ENCODE results near the gene DLGAP1. TPM values are rescaled to one million over a fixed set of nuclear protein-coding genes. Genes with fewer than 3 reads are reported as not detected.

DLGAP1 gene
- polyA plus RNA-seq, 4 donors, result 0.22 to 0.47 TPM; not detected in 2

GRCh38 chr18:3722649-3723433 lies 732.3 kb downstream of the DLGAP1 start:
- Histone ChIP-seq H3K27ac (ENCODE audit: low read depth in 1 of 3, low read length in 2 of 3) (peak overlapping the region; percentile 50 to 78 (median 62)), H3K9me3 (ENCODE audit: control insufficient read depth in 2 of 2, insufficient read depth in 1 of 2, low read depth in 1 of 2, low read length in 1 of 2) (no peaks in the 10 kb centered on the region), H3K4me1 (ENCODE audit: control insufficient read depth in 3 of 3, insufficient read depth in 2 of 3, low read depth in 1 of 3, low read length in 2 of 3) (peaks cover 7 to 41% (median 9%) of the 10 kb centered on the region in 3 donors), H3K4me3 (ENCODE audit: low read depth in 1 of 3, low read length in 3 of 3) (no peak overlapping the region), H3K27me3 (ENCODE audit: control insufficient read depth in 3 of 3, insufficient read depth in 3 of 3, low read length in 3 of 3) (no peaks in the 10 kb centered on the region), H3K36me3 (ENCODE audit: control insufficient read depth in 3 of 3, insufficient read depth in 2 of 3, low read depth in 1 of 3, low read length in 3 of 3) (no peaks in the 10 kb centered on the region)
- 8 to 28% (median 15%) methylated on average over 5 of the region's 5 CpGs for WGBS, 3 donors
- DNase-seq (peak; percentile 55 to 65), FAIRE-seq (no peak)

GRCh38 chr18:3721771-3722648 lies 733.1 kb downstream of the DLGAP1 start:
- WGBS, 3 donors, result 9 to 34% (median 34%) methylated on average over 7 of the region's 7 CpGs
- no peaks in the 10 kb centered on the region for H3K9me3 ChIP-seq (ENCODE audit: control insufficient read depth in 2 of 2, insufficient read depth in 1 of 2, low read depth in 1 of 2, low read length in 1 of 2)
- H3K4me3 ChIP-seq (ENCODE audit: low read depth in 1 of 3, low read length in 3 of 3), result no peak overlapping the region
- peak; percentile 63 to 76 for DNase-seq
- H3K27me3 ChIP-seq (ENCODE audit: control insufficient read depth in 3 of 3, insufficient read depth in 3 of 3, low read length in 3 of 3), result no peaks in the 10 kb centered on the region
- FAIRE-seq, result no peak
- H3K4me1 ChIP-seq (ENCODE audit: control insufficient read depth in 3 of 3, insufficient read depth in 2 of 3, low read depth in 1 of 3, low read length in 2 of 3), result peaks cover 7 to 41% (median 9%) of the 10 kb centered on the region in 3 donors
- no peaks in the 10 kb centered on the region for H3K36me3 ChIP-seq (ENCODE audit: control insufficient read depth in 3 of 3, insufficient read depth in 2 of 3, low read depth in 1 of 3, low read length in 3 of 3)
- H3K27ac ChIP-seq (ENCODE audit: low read depth in 1 of 3, low read length in 2 of 3), result peak overlapping the region; percentile 36 to 95 (median 78)

GRCh38 chr18:3720818-3721545 lies 734.1 kb downstream of the DLGAP1 start:
- FAIRE-seq (no peak), DNase-seq (peak; percentile 77 to 85)
- 27 to 62% (median 40%) methylated on average over 4 of the region's 4 CpGs for WGBS, 3 donors
- H3K36me3 ChIP-seq (ENCODE audit: control insufficient read depth in 3 of 3, insufficient read depth in 2 of 3, low read depth in 1 of 3, low read length in 3 of 3), result no peaks in the 10 kb centered on the region
- H3K4me1 ChIP-seq (ENCODE audit: control insufficient read depth in 3 of 3, insufficient read depth in 2 of 3, low read depth in 1 of 3, low read length in 2 of 3), result peaks cover 7 to 36% (median 9%) of the 10 kb centered on the region in 3 donors
- no peaks in the 10 kb centered on the region for H3K27me3 ChIP-seq (ENCODE audit: control insufficient read depth in 3 of 3, insufficient read depth in 3 of 3, low read length in 3 of 3)
- H3K9me3 ChIP-seq (ENCODE audit: control insufficient read depth in 2 of 2, insufficient read depth in 1 of 2, low read depth in 1 of 2, low read length in 1 of 2), result no peaks in the 10 kb centered on the region
- H3K27ac ChIP-seq (ENCODE audit: low read depth in 1 of 3, low read length in 2 of 3), result peak overlapping the region in 2 of 3 donors; percentile 36 to 61
- no peak overlapping the region for H3K4me3 ChIP-seq (ENCODE audit: low read depth in 1 of 3, low read length in 3 of 3)

GRCh38 chr18:3720159-3720558 lies 734.9 kb downstream of the DLGAP1 start:
- Histone ChIP-seq H3K9me3 (ENCODE audit: control insufficient read depth in 2 of 2, insufficient read depth in 1 of 2, low read depth in 1 of 2, low read length in 1 of 2) (no peaks in the 10 kb centered on the region), H3K4me3 (ENCODE audit: low read depth in 1 of 3, low read length in 3 of 3) (no peak overlapping the region), H3K4me1 (ENCODE audit: control insufficient read depth in 3 of 3, insufficient read depth in 2 of 3, low read depth in 1 of 3, low read length in 2 of 3) (peaks cover 7 to 36% (median 9%) of the 10 kb centered on the region in 3 donors), H3K27me3 (ENCODE audit: control insufficient read depth in 3 of 3, insufficient read depth in 3 of 3, low read length in 3 of 3) (no peaks in the 10 kb centered on the region), H3K27ac (ENCODE audit: low read depth in 1 of 3, low read length in 2 of 3) (peak overlapping the region in 2 of 3 donors; percentile 36 to 49), H3K36me3 (ENCODE audit: control insufficient read depth in 3 of 3, insufficient read depth in 2 of 3, low read depth in 1 of 3, low read length in 3 of 3) (no peaks in the 10 kb centered on the region)
- 39 to 75% (median 61%) methylated on average over 1 of the region's 1 CpG for WGBS, 3 donors
- FAIRE-seq (peak; percentile 30), DNase-seq (no peak)

GRCh38 chr18:3717376-3718025 lies 737.6 kb downstream of the DLGAP1 start:
- Histone ChIP-seq H3K4me1 (ENCODE audit: control insufficient read depth in 3 of 3, insufficient read depth in 2 of 3, low read depth in 1 of 3, low read length in 2 of 3) (peaks cover 0 to 26% (median 3%) of the 10 kb centered on the region in 3 donors), H3K27me3 (ENCODE audit: control insufficient read depth in 3 of 3, insufficient read depth in 3 of 3, low read length in 3 of 3) (no peaks in the 10 kb centered on the region), H3K4me3 (ENCODE audit: low read depth in 1 of 3, low read length in 3 of 3) (no peak overlapping the region), H3K27ac (ENCODE audit: low read depth in 1 of 3, low read length in 2 of 3) (no peak overlapping the region), H3K9me3 (ENCODE audit: control insufficient read depth in 2 of 2, insufficient read depth in 1 of 2, low read depth in 1 of 2, low read length in 1 of 2) (no peaks in the 10 kb centered on the region), H3K36me3 (ENCODE audit: control insufficient read depth in 3 of 3, insufficient read depth in 2 of 3, low read depth in 1 of 3, low read length in 3 of 3) (no peaks in the 10 kb centered on the region)
- DNase-seq (no peak), FAIRE-seq (no peak)
- WGBS, 3 donors, result 48 to 70% (median 61%) methylated on average over 5 of the region's 5 CpGs

- peaks cover 0 to 27% (median 2%) of the 10 kb centered on the region in 3 donors for H3K4me1 ChIP-seq (ENCODE audit: control insufficient read depth in 3 of 3, insufficient read depth in 2 of 3, low read depth in 1 of 3, low read length in 2 of 3)
- no peaks in the 10 kb centered on the region for H3K36me3 ChIP-seq (ENCODE audit: control insufficient read depth in 3 of 3, insufficient read depth in 2 of 3, low read depth in 1 of 3, low read length in 3 of 3)
- H3K27me3 ChIP-seq (ENCODE audit: control insufficient read depth in 3 of 3, insufficient read depth in 3 of 3, low read length in 3 of 3), result no peaks in the 10 kb centered on the region
- no peaks in the 10 kb centered on the region for H3K9me3 ChIP-seq (ENCODE audit: control insufficient read depth in 2 of 2, insufficient read depth in 1 of 2, low read depth in 1 of 2, low read length in 1 of 2)
- no peak overlapping the region for H3K27ac ChIP-seq (ENCODE audit: low read depth in 1 of 3, low read length in 2 of 3)
- FAIRE-seq (no peak), DNase-seq (no peak)
- 85 to 94% (median 90%) methylated on average over 1 of the region's 1 CpG for WGBS, 3 donors
- H3K4me3 ChIP-seq (ENCODE audit: low read depth in 1 of 3, low read length in 3 of 3), result no peak overlapping the region
These were observed 738.9 kb downstream of the DLGAP1 start for GRCh38 chr18:3716116-3716660.

- H3K4me3 ChIP-seq (ENCODE audit: low read depth in 1 of 3, low read length in 3 of 3), result no peak overlapping the region
- H3K27me3 ChIP-seq (ENCODE audit: control insufficient read depth in 3 of 3, insufficient read depth in 3 of 3, low read length in 3 of 3), result no peaks in the 10 kb centered on the region
- no peaks in the 10 kb centered on the region for H3K9me3 ChIP-seq (ENCODE audit: control insufficient read depth in 2 of 2, insufficient read depth in 1 of 2, low read depth in 1 of 2, low read length in 1 of 2)
- WGBS, 3 donors, result 16 to 45% (median 35%) methylated on average over 5 of the region's 5 CpGs
- peaks cover 0 to 24% (median 2%) of the 10 kb centered on the region in 3 donors for H3K4me1 ChIP-seq (ENCODE audit: control insufficient read depth in 3 of 3, insufficient read depth in 2 of 3, low read depth in 1 of 3, low read length in 2 of 3)
- no peak for DNase-seq
- no peak overlapping the region for H3K27ac ChIP-seq (ENCODE audit: low read depth in 1 of 3, low read length in 2 of 3)
- no peaks in the 10 kb centered on the region for H3K36me3 ChIP-seq (ENCODE audit: control insufficient read depth in 3 of 3, insufficient read depth in 2 of 3, low read depth in 1 of 3, low read length in 3 of 3)
- FAIRE-seq, result no peak
These were observed 739.7 kb downstream of the DLGAP1 start for GRCh38 chr18:3715231-3716080.
